Endodermal cell (in vitro differentiated cells): Measurements from ENCODE around the gene IRF3. TPM values are rescaled to one million over a fixed set of nuclear protein-coding genes. Genes with fewer than 3 reads are reported as not detected.

Source experiments
- DNase-seq: peaks from one replicate; pipeline ENCODE4 v3.0.0-alpha.2; 2017
- H3K27ac ChIP-seq: 2 replicates; pipeline ENCODE4 v1.5.1; 2013; ENCODE audit warnings: mild to moderate bottlenecking, low read depth, low read length, moderate library complexity
- H3K27me3 ChIP-seq: 2 replicates; pipeline ENCODE4 v1.6.1; 2013; ENCODE audit warnings: mild to moderate bottlenecking, low read length, moderate library complexity; ENCODE audit not compliant: insufficient read depth, control insufficient read depth, poor library complexity, severe bottlenecking
- H3K36me3 ChIP-seq: 2 replicates; pipeline ENCODE4 v1.7.0; 2013; ENCODE audit warnings: mild to moderate bottlenecking, low read length, moderate library complexity; ENCODE audit not compliant: control insufficient read depth, insufficient read depth
- H3K4me1 ChIP-seq: one replicate; pipeline ENCODE4 v1.7.0; 2013; ENCODE audit warnings: low read length; ENCODE audit not compliant: control insufficient read depth, insufficient read depth
- H3K4me3 ChIP-seq: 2 replicates; pipeline ENCODE4 v1.5.1; 2013; ENCODE audit warnings: mild to moderate bottlenecking, low read length, moderate library complexity
- H3K9ac ChIP-seq: 2 replicates; pipeline ENCODE4 v1.6.1; 2013; ENCODE audit warnings: mild to moderate bottlenecking, low read length, moderate library complexity; ENCODE audit not compliant: poor library complexity, severe bottlenecking; ENCODE audit errors: extremely low read depth
- H3K9me3 ChIP-seq: 2 replicates; pipeline ENCODE4 v1.6.1; 2013; ENCODE audit warnings: mild to moderate bottlenecking, low read length, moderate library complexity; ENCODE audit not compliant: control insufficient read depth
- H3K27ac Mint-ChIP-seq: 2 replicates; pipeline ENCODE4 v1.8.0; 2020; ENCODE audit warnings: mixed read lengths
- H3K27me3 Mint-ChIP-seq: 2 replicates; pipeline ENCODE4 v1.8.0; 2021; ENCODE audit warnings: mild to moderate bottlenecking, mixed read lengths; ENCODE audit not compliant: insufficient read depth
- H3K36me3 Mint-ChIP-seq: 2 replicates; pipeline ENCODE4 v1.8.0; 2020; ENCODE audit warnings: low read depth, mixed read lengths
- H3K4me1 Mint-ChIP-seq: 2 replicates; pipeline ENCODE4 v1.8.0; 2020; ENCODE audit warnings: mixed read lengths
- H3K4me3 Mint-ChIP-seq: 2 replicates; pipeline ENCODE4 v1.8.0; 2020; ENCODE audit warnings: mild to moderate bottlenecking, moderate library complexity, mixed read lengths
- H3K9me3 Mint-ChIP-seq: 2 replicates; pipeline ENCODE4 v1.8.0; 2020; ENCODE audit warnings: mild to moderate bottlenecking, mixed read lengths
- WGBS, 2 experiments: methylation state at CpG; one replicate each; pipeline versions ENCODE4 v1.1.5 to v1.1.7; 2013; ENCODE audit warnings: missing lambda C conversion rate in 2 of 2, mixed read lengths in 1 of 2; ENCODE audit not compliant: insufficient coverage in 1 of 2, insufficient read length in 1 of 2; 5-methylcytosine and 5-hydroxymethylcytosine counted together
- total RNA-seq, 2 donors: library from RNA; stranded (reverse); fragmentation: NEBNext Ultra II Directional in 1 of 2; extraction: Animal tissue kit (Norgen Biotek cat#: 25700) in 1 of 2; gene quantifications; 2 replicates in 1 of 2; 3 replicates in 1 of 2; pipeline ENCODE4 v1.2.1, GENCODE V29; 2021
- TF ChIP-seq, protein P1 (sequence below): fragments of 200-600 bp; sonication (generic); conservative IDR thresholded peaks from 2 replicates; pipeline ENCODE4 v1.5.0; 2021; ENCODE audit warnings: antibody characterized with exemption, mild to moderate bottlenecking

Gene IRF3
- total RNA-seq, 2 donors from 2014 or later, result 127 to 128 TPM

GRCh38 chr19:49651820-49652550 lies 13.7 kb downstream of the IRF3 start:
- 97% methylated on average over 72 to 109 of the region's 110 CpGs for WGBS, 2 experiments
- H3K4me3 ChIP-seq, result no peak overlapping the region
- no peak overlapping the region for H3K9ac ChIP-seq
- no peaks in the 10 kb centered on the region for H3K27me3 ChIP-seq
- no peak for DNase-seq
- H3K27ac ChIP-seq, result no peak overlapping the region
- no peaks in the 10 kb centered on the region for H3K9me3 ChIP-seq
- Mint-ChIP-seq H3K4me3 (no peak overlapping the region), H3K27me3 (no peaks in the 10 kb centered on the region), H3K27ac (no peak overlapping the region), H3K4me1 (no peaks in the 10 kb centered on the region), H3K36me3 (peaks cover 57% of the 10 kb centered on the region), H3K9me3 (no peaks in the 10 kb centered on the region)
- TF ChIP-seq, protein P1, sequence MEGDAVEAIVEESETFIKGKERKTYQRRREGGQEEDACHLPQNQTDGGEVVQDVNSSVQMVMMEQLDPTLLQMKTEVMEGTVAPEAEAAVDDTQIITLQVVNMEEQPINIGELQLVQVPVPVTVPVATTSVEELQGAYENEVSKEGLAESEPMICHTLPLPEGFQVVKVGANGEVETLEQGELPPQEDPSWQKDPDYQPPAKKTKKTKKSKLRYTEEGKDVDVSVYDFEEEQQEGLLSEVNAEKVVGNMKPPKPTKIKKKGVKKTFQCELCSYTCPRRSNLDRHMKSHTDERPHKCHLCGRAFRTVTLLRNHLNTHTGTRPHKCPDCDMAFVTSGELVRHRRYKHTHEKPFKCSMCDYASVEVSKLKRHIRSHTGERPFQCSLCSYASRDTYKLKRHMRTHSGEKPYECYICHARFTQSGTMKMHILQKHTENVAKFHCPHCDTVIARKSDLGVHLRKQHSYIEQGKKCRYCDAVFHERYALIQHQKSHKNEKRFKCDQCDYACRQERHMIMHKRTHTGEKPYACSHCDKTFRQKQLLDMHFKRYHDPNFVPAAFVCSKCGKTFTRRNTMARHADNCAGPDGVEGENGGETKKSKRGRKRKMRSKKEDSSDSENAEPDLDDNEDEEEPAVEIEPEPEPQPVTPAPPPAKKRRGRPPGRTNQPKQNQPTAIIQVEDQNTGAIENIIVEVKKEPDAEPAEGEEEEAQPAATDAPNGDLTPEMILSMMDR, result no peak
- peaks cover 66% of the 10 kb centered on the region for H3K36me3 ChIP-seq
- H3K4me1 ChIP-seq, result no peaks in the 10 kb centered on the region

- H3K4me1 ChIP-seq, result no peaks in the 10 kb centered on the region
- DNase-seq, result no peak
- Mint-ChIP-seq H3K4me3 (no peak overlapping the region), H3K36me3 (peaks cover 57% of the 10 kb centered on the region), H3K27ac (no peak overlapping the region), H3K4me1 (no peaks in the 10 kb centered on the region), H3K27me3 (no peaks in the 10 kb centered on the region), H3K9me3 (no peaks in the 10 kb centered on the region)
- WGBS, 2 experiments, result 96 to 97% methylated on average over 58 to 70 of the region's 72 CpGs
- H3K4me3 ChIP-seq, result no peak overlapping the region
- H3K36me3 ChIP-seq, result peaks cover 69% of the 10 kb centered on the region
- TF ChIP-seq, protein P1, result no peak
- H3K9me3 ChIP-seq, result no peaks in the 10 kb centered on the region
- H3K9ac ChIP-seq, result no peak overlapping the region
- no peaks in the 10 kb centered on the region for H3K27me3 ChIP-seq
- no peak overlapping the region for H3K27ac ChIP-seq
These were observed 14.4 kb downstream of the IRF3 start for GRCh38 chr19:49651029-49651819.

- Histone ChIP-seq H3K27ac (no peak overlapping the region), H3K27me3 (no peaks in the 10 kb centered on the region), H3K4me1 (peaks cover 4% of the 10 kb centered on the region), H3K9ac (no peak overlapping the region), H3K4me3 (no peak overlapping the region), H3K36me3 (peaks cover 58% of the 10 kb centered on the region), H3K9me3 (no peaks in the 10 kb centered on the region)
- WGBS, 2 experiments, result 95 to 97% methylated on average over 5 to 17 of the region's 17 CpGs
- TF ChIP-seq, protein P1, result no peak
- Mint-ChIP-seq H3K36me3 (peaks cover 43% of the 10 kb centered on the region), H3K4me3 (no peak overlapping the region), H3K4me1 (peaks cover 21% of the 10 kb centered on the region), H3K27ac (peak overlapping the region; percentile 52), H3K9me3 (no peaks in the 10 kb centered on the region), H3K27me3 (no peaks in the 10 kb centered on the region)
- DNase-seq, result no peak
These were observed 19.1 kb downstream of the IRF3 start for GRCh38 chr19:49646586-49646985.
